Activated T-helper 1 cell treated with anti-CD3 and anti-CD28 coated beads, Interleukin-2, amount 50 U/mL, for 16 hours (primary cell): ENCODE data around the gene SH3BGRL2.
"Not testable (repeated sequence)": the region's sequence is repeated elsewhere in the genome, so short reads cannot be mapped to it uniquely, and the experiment has no call there.

Source experiments
- DNase-seq, 2 donors: peaks; one replicate each; pipeline ENCODE4 v3.0.0-alpha.2; 2020; ENCODE audit warnings: low read depth in 1 of 2, low spot score in 1 of 2

The SH3BGRL2 gene

DNA sequence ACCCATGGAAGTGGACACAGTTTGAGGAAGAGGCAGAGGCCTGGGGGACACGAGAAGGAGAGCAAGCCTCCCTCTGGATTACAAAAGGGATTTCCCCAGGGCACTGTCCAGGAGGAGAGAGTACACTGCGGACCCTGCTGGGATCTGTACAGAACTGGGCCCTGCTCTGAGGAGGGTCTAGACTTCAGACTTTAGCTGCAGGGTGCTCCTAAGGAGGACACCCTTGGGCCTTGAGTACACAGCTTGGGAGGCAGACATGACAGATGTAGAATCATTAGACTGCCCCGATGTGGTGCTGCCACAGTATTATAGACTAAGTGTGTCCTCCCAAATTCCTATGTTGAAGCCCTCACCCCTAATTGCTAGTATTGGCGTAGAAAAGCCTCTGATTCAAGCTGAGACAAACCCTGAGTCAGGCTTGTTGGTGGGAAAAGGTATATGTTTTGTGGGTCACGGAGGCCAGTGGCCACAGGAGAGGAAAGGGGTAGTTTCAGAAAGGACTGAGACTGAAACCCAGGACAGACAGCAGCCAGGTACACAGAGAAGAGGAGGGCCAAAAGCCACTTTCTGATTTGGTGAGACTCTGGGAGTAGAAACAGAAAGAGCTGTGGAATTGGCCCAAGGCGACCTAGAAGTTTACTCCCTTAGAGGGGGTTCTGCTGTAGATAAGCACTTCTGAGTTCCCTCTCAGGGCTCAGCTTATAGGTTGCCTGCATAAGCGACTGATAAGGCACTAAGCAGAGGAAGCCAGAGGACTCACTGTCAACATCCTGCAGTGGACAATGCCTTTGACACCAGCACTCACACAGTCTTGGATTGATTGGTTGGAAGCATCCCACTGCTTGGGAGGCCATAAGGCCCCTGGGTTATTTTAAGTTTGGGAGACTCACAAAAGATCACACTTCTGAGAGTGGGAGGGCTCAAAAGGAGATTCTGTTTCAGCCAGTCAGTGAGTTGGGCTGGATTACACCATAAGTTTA is 16.5 kb upstream of the SH3BGRL2 start:
- DNase-seq = no peak

DNA sequence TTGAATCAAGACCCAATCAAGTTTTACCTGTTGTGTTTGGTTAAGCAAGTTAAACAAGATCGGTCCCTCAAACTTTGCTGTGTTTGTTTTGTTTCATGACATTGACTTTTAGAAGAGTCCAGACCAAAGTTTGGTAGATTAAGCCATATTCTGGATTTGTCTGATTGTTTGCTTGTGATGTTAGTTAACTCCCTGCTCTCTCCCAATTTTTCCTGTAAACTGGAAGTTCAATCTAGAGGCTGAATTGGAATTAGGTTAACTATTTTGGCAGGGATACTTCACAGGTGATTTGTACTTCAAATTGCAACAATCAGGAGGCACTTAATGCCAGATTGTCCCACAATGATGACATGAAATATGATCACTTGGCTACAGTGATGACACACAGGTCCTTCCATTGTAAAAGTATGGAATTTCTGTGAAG is 13.6 kb upstream of the SH3BGRL2 start:
- DNase-seq = no peak

DNA sequence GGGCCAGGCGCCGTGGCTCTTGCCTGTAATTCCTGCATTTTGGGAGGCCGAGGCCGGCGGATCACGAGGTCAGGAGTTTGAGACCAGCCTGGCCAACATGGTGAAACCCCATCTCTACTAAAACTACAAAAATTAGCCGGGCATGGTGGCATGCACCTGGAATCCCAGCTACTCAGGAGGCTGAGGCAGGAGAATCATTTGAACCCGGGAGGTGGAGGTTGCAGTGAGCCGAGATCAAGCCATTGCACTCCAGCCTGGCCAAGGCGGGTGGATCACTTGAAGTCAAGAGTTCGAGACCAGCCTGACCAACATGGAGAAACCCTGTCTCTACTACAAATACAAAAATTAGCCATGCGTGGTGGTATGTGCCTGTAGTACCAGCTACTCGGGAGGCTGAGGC is 12.7 kb upstream of the SH3BGRL2 start:
- DNase-seq = not testable (repeated sequence)

DNA sequence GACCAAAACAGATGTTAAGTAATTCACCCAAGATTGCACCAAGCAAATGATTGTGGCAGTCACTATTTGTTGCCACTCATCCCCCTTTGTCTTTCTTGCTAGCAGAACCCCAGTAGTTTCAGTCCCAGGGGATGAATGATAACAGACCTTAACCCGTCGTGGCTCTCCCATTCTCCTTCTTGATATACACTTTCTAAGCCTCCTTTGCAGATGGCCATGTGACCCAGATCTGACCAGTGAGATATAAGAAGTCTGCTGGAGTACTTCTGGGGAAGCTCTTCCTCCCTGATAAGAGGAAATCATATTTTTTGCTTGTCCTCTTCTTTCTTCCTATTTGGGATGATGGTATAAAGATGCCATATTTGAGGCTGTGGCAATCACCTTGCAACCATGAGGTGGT is 9.6 kb upstream of the SH3BGRL2 start:
- DNase-seq = no peak

DNA sequence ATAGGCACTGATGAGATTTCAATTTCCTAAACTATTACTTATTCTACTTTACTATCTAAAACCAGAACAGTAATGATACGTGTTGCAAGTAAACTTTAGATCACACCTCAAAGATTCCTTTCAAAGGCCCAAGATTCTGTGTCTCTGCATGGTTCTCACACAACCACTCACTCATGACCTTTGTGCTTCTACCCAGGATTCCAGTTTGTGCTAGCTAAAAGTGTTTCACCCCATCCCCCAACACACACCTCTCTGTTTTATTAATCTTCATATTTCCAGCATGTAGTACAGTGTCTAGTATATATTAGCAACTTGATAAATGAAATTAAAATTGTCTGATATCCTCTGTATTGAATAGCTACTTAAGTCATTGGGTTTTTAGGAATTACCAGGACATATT is 8.8 kb upstream of the SH3BGRL2 start:
- no peak for DNase-seq

DNA sequence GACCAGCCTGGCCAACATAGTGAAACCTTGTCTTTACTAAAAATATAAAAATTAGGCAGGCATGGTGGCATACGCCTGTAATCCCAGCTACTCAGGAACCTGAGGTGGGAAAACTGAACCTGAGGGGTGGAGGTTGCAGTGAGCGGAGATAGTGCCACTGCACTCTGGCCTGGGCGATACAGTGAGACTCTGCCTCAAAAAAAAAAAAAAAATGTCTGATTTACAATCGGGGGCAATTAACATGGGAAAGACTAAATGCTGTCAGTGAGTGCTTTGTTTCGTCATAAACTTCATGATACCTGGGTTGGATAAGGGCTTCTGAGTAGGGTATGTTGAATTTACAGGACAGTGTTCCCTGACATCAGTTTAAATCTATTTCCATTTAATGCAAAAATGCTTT is 8.0 kb upstream of the SH3BGRL2 start:
- DNase-seq = no peak

DNA sequence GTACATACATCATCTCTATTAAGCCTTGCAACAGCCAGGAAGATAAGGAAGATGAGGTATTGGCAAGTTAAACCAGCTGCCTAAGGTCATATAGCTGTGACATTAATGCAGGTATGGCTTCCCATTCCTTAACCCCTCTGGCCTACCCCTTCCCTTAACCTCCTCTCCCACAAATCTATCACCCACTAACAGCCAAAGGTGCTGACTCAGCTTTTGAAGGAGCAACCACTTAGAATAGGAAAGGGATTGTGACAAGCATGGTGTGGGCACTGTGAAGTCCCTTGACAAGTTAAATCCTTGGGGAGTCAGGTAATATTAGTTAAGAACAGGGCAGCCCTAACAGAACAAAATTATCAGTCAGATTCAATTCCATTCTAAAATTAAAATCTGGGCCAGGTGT is 5.4 kb upstream of the SH3BGRL2 start:
- DNase-seq = no peak

DNA sequence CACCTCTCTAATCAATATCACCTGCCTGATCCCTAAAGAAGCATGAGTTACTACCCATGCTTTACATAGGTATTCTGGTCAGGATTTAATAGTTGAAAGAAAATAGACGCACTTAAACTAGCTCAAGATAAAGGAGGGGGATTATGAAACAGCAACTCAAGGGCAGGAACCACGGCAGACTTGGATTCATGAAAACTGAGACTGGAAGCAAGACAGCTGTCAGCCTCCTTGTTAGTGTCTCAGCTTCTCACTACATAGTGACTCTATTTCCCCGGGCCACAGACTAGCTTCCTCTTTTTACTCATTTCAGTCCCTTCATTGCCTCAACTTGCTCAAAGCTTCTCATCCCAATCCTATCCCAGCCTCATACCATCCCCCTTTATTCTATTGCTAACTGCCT is 4.3 kb upstream of the SH3BGRL2 start:
- DNase-seq = no peak

DNA sequence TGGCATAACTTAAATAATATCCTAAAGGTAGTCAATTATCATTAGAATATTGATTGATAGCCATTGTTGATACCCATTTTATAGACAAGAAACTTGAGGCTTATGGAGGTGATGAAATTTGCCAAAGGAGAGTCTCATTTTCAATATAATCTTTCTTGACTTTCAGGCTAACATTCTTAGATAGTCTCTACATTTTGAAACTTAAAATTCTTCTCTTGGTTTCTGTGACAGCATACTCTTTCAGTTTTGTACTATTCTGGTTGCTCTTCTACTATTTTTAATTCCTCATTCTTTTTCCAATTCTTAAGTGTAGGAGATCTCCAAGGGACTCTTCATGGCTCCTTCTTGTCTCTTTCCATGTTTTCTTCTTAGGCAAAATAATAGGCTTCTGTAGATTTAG is 3.7 kb upstream of the SH3BGRL2 start:
- DNase-seq = no peak

DNA sequence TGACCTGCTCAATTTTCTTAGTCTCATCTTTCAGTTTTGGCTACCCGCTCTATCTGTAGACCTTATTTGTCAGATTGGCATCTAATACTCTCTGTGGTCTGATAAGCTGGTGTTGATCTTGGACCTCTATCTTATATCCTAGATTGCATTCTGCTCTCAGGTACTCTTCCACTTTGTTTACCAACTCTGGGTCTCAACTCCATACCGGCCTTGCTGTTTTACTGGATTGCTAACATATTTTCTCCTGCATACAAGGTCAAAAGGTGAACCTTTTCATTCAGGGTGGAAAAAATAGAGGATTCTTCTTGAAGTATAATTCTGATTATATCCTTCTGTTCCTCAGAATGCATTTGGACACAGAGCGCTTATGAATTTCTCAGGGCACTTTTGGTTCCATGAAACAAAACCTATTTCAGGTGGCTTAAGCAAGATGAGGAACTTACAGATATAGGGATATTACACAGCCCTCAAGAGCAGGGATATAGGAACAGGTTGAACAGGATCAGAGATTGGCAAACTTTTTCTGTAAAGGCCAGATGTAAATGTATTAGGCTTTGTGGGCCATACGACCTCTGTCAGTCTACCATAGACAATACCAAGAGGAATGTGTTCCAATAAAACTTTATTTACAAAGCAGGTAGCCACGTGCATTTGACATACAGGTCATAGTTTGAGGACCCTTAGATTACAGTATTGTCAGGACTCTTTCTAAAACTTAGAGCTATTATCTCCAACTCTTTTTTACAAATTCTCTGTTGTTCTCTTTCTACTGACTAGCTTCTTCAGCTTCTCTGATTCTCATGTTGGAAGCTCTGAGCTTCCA is 2.5 kb upstream of the SH3BGRL2 start:
- no peak for DNase-seq

DNA sequence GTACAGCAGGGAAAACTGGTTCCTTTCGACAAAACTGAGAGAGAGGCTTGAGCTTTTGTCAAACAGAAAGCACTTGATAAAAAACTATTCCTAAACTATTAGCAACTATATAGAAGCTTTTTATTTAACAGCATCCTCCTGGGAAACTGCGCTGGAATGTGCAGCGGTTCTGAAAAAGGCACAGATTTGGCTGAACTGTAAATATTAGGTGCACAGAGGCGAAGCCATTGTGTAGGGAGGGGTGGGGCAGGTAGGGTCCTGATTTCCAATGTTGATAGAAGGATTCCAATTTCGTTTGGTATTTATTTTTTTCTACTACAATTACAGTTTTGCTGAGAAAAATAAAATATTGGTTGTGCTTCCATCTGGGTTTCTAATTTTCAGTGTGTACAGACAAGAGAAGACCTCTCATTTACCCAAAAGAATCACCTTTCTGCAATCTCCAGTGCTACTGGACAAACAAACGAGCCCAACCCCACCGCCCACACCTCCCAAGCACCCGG is 698 bp upstream of the SH3BGRL2 start:
- no peak for DNase-seq

DNA sequence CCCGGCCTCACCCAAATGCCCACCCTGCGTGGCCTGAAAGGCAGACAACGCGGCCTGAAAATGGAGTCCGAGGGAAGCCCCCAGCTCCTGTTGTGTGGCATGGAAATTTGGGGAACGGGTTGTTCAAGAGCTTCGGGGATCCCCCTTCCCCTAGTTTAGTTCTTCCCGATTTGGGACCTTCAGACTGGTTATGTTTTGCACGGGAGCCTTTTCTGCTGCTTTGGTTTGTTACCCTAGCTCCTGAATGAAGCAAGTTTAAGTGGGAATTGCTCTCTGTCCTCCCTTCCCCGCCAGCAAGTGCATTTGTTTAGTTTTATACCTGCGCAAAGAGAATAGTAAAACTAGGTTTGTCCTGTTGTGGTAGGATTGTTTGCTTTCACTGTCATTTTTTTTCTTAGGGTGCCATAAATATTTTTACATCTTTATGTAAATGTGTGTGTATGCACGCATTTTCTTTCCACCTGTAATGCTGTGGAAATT is 604 bp downstream of the SH3BGRL2 start:
- DNase-seq = no peak

DNA sequence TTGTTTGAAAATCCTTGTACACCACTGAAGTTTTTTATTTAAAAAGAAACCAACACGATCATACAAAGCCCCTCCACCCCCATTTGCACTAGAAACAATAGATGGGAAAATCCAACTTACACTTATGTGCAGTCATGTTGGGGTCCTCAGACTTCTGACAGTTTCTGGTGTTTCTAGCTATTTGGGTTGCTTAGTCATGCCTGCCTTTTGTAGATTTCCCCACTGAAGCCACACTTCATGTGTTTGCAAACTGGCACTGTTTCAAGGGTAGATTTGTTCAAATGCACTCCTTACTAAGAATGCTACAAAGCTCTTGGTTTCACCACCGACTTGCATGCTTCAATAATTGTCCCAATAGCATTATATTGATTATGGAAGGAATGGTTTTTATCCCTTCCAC is 1.5 kb downstream of the SH3BGRL2 start:
- no peak for DNase-seq

DNA sequence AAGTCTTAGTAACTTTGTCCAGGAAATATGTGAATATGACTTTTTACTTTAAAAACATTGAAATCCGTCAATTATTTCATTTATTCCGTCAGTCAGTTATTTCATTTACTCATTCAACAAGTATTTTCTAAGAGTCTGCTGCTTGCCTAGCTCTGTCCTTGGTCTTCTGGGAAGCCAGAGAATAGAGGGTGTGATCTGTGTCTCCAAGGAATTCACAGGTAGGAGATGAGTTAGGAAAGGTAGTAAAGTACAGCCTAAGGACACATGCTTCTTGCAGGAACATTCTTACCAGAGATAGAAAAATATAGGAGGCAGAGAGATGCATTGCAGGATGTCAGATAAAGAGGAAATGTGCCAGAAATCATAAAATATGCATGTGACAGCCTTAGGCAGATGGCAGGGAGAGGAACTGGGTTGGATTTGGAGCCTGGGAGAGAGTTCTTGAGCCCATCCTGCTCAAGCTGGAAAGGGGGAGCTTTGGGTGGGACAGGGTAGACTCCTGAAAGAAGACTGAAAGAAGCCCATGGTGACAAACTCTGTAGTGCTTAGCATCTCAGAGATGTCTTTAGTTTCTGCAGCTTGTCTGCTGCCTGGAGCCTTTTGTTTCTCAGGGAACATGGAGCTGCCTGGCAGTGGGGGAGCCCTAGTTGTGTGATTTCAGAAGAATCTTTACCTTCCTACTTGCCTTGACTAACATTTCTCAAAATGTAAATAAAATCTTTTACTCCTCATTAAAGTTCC is 3.5 kb downstream of the SH3BGRL2 start:
- DNase-seq = no peak

DNA sequence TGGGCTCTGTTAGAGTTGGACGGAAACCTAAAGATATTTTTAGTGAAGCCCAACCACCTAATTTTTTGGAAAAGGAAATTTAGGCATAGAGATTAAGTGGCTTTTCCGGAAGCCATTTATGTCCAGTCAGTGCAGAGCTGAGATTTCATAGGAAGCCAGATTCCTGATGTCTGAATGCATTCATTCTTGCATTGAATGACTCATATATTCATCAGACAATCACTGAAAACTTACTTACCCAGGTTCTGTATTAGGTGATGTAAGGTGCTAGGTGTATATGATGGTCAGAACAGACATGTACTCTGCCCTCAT is 4.1 kb downstream of the SH3BGRL2 start:
- no peak for DNase-seq

DNA sequence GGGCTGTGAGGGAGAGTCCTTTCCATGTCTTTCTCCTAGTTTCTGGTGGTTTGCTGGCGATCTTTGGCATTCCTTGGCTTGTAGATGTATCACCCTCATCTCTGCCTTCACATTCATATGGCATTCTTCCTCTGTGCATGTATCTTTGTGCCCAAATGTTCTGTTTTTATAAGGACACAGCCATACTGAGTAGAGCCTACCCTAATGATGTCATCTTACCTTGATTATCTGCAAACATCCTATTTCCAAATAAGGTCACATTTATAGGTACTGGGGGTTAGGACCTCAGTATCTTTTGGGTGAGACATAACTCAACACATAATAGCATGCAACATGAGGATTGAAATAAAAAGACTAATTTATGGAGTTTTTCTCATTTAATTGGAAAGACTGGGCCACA is 5.5 kb downstream of the SH3BGRL2 start:
- no peak for DNase-seq

DNA sequence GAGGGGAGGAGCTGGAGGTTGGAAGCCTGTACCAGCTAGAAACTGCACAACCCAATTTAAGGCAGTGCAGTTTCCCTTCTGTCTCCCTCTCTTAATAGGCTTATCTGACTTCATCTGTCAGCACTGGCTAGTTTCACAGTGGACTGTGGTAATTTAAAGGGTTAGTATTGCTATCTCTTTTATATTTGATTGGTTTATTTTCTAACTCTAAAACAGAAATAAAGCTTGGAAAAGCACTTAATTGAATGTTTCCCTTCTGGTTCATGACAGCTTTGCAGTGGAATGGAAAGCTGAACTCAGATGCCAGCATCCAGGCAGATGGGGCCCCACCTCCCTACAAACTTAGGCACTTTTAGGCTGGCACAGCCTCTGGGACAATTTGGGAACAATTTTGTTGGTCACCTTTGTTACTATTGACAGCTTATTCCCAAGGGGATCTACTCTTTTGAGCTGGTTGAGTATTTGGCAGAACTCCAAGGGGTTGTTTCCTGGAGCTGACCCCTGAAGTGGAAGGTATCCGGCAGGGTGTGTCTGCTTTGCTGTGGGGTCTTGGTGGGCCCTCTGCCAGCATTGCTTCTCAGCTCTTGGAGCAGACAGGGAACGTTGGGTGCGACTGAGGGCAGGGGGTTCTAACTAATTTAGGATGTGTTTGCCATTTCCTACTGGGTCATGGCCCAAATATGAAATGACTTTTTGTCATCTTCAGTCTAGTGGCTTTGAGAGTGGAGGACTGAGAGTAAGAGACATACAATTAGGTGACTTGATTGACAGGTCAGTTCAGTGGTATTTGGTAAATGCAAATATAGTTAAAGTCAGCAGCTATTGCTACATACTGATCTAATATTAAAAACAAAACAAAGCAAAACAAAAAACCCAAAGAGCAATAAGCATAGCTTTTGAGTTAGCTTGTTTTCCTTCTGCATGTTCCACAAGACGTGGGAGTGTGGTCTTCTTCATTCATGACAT is 9.3 kb downstream of the SH3BGRL2 start:
- no peak for DNase-seq

DNA sequence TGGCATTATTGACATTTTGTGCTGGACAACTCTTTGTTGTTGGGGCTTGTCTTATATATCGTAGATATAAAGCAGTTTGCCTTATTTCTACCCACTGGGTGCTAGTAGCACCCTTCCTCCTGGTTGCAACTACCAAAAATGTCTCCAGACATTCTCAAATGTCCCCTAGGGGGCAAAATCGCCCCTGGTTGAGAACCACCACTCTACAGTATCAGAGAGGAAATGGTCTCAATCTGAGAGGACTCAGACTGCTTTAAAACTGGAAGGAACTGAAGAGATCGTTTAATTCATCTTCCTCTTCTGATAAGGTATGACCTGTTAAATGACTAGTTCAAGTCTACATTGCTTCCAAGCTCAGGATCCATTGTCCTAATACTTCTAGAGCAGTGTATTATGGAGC is 14.9 kb downstream of the SH3BGRL2 start:
- no peak for DNase-seq

DNA sequence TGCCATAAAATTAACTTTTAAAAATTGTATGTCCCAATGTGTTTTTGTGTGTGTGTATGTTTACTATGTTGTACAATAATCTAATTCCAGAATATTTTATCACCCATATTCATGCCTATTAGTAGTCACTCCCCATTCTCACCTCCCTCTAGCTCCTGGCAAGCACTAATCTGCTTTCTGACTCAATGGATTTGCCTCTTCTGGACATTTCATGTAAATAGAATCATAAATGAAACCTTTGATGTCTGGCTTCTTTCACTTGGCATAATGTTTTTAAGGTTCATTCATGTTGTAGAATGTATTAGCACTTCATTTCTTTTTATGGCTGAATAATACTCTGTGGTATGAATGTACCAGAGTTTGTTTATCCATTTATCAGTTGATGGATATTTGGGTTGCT is 15.4 kb downstream of the SH3BGRL2 start:
- DNase-seq = no peak

DNA sequence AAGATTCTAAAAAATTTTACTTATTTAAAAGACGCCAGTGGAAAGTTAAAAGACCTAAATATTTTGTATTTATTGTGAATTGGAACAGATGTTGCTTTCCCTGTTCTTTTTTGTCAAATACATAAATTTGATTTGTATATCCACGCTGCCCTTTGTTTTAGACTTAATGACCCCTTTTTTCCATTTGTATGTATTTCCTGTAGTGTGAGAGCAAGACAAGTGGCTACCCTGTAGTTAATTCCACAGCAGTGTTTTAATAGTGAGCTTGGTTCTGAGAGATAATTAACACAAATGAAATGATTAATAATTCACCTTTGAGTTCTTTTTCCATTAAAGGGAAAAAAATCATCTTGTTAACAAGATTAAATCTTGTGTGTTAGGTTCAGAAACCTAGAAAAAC is 16.6 kb downstream of the SH3BGRL2 start:
- DNase-seq = no peak
